GM18951 (cell line): ENCODE results near the gene HMGN2.
A peak's percentile ranks its signal among the peaks of the same experiment; 100 is the strongest.

ENCODE experiments used
- POLR2A ChIP-seq: IDR thresholded peaks from 4 replicates; pipeline ENCODE4 v1.6.1; 2011; ENCODE audit warnings: mild to moderate bottlenecking; ENCODE audit not compliant: insufficient read length, insufficient read depth; ENCODE audit errors: extremely low read depth
- in situ Hi-C: fragments of 300-500 bp; cut with MboI; formaldehyde crosslinking; loops from one replicate; pipeline ENCODE4 v1.12.0; 2022; ENCODE audit warnings: low sequenced_read_pairs, mixed read lengths, inconsistent platforms; ENCODE audit not compliant: unreplicated experiment

HMGN2 gene

DNA sequence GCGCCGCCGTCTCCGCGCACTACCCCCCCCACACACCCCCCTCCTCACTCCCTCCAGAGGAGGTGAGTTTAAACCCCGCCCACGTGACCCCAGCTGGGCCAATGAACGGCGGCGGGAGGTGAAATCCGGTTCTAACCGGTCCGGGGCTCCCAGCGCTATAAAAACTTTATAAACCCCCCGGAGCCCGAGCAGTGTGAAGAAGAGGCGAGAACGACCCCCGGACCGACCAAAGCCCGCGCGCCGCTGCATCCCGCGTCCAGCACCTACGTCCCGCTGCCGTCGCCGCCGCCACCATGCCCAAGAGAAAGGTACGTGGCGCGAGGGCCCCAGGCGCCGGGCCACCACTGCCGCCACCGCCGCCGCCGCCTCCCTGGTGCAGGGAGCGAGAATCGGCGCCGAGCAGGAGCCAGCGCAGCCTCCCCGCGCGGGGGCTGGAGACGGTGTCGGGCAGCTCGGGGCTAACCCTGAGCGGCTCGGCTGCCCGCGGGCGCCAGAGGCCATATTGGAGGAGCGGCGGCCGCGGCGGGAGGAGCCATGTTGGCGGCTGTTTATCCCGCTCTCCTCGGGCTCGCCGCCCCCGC lies at the start of gene HMGN2:
Gene HMGN2 (plus strand): TSS at position 121 of the 581 bp plus-strand sequence. CDS start 173 bp downstream, at position 294.
- in situ Hi-C loops: no loop called here
- TF ChIP-seq POLR2A: peak; percentile 91

GRCh38 chr1:26429721-26430120 lies 42.5 kb upstream of the HMGN2 start:
- in situ Hi-C loops: no loop called here
- TF ChIP-seq POLR2A: no peak

GRCh38 chr1:26431979-26432695 lies 40.1 kb upstream of the HMGN2 start, which contains the start of gene DHDDS:
TSS of gene DHDDS (plus strand) at chr1:26432321. CDS start at chr1:26432946, 625 bp downstream.
- in situ Hi-C loops: no loop called here
- peak; percentile 88 for TF ChIP-seq POLR2A

DNA sequence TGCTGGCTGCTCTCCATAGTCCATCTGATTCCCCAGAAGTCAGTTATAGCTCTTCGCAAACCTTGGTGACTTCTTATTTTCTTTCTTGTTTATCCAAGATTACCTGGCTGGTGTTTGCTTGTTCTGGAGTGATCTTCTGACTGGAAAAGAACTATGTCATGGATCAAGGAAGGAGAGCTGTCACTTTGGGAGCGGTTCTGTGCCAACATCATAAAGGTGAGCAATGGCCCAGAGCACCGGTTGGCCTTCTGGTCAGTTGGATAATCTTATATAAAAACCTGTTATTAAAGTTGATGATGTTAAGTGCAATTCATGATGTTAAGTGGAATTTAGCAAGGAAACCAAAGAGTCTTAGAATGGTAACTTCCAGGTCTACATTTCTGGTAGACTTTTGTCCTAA lies 39.4 kb upstream of the HMGN2 start:
- in situ Hi-C loops: no loop called here
- no peak for TF ChIP-seq POLR2A

GRCh38 chr1:26434161-26434752 lies 38.0 kb upstream of the HMGN2 start:
- TF ChIP-seq POLR2A: no peak
- in situ Hi-C loops: no loop called here

DNA sequence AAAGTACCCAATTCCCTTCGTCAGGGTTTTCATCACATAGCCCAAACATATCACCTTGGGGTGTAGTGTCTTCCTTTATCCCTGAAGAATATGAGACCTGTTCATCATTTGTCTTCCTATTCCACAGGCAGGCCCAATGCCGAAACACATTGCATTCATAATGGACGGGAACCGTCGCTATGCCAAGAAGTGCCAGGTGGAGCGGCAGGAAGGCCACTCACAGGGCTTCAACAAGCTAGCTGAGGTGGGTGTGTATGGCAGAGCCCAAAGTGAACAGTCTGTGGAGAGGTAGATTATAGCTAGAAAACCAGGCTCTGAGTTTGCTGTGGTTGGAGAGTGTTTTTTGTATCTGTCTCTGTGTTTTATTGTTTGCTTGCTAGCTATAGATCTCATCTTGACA lies 34.2 kb upstream of the HMGN2 start:
- in situ Hi-C loops: no loop called here
- no peak for TF ChIP-seq POLR2A

GRCh38 chr1:26440259-26440658 lies 32.0 kb upstream of the HMGN2 start:
- in situ Hi-C loops: no loop called here

DNA sequence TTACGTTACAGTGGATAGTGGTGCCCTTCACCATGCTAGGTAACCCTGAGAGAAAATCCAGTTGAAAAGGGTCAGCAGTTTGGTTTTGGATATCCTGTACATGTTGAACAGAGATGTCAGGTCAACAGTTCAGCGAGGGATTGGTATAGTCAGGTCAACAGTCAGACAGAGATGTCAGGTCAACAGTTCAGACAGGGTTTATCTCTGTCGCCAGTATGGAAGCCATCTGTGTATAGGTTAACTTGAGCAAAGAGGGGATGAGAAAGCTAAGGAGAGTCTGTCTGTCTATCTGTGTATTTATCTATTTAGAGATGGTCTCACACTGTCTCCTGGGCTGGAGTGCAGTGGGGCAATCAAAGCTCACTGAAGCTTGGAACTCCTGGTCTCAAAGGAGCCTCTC lies 22.4 kb upstream of the HMGN2 start:
- TF ChIP-seq POLR2A: no peak
- in situ Hi-C loops: no loop called here

More at GRCh38 chr1:26440259-26440658, 32.0 kb upstream of the HMGN2 start:
- TF ChIP-seq POLR2A: no peak

DNA sequence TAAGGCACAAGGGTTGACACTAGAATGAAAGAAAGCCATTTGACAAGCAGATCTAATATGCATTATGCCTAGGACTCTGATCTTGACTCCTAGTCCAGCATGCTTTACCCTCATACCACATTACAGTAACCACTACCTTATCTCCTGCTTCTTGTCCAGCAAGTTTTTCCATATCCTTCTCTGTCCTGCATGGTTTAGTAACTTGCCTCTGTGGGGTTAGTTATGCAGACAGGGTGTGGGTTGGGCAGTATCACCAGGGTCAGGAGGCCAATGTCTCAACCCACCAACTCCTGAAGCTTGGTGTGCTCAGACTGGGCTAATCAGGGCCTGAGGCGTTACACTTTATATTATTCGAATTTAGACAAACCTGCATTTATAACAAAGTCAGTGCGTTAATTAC lies 21.3 kb upstream of the HMGN2 start:
- TF ChIP-seq POLR2A: no peak
- in situ Hi-C loops: no loop called here

- in situ Hi-C loops: no loop called here
- no peak for TF ChIP-seq POLR2A
Measured at GRCh38 chr1:26452459-26453183, 19.6 kb upstream of the HMGN2 start.

- in situ Hi-C loops: no loop called here
Measured at GRCh38 chr1:26459148-26459547, 13.1 kb upstream of the HMGN2 start.

GRCh38 chr1:26459573-26460031 lies 12.6 kb upstream of the HMGN2 start:
- no peak for TF ChIP-seq POLR2A
- in situ Hi-C loops: no loop called here

More at GRCh38 chr1:26459148-26459547, 13.1 kb upstream of the HMGN2 start:
- TF ChIP-seq POLR2A: no peak

DNA sequence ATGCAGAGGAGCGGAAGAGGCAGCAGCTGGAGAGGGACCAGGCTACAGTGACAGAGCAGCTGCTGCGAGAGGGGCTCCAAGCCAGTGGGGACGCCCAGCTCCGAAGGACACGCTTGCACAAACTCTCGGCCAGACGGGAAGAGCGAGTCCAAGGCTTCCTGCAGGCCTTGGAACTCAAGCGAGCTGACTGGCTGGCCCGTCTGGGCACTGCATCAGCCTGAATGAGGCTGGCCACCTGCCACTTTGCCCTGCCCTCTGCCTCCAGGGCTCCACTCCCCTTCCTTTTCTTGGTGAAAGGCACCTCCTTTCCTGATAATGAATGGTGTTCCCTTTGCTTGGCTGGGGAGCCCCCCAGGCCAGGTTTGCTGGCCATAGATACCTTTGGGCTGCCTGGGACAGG lies 3.3 kb upstream of the HMGN2 start:
- no peak for TF ChIP-seq POLR2A
- in situ Hi-C loops: no loop called here
